PFSK-1 (cell line): Measurements from ENCODE around the gene PCDHA9.

Experiments used
- REST ChIP-seq, 2 experiments: IDR thresholded peaks; 2 replicates each; pipeline versions ENCODE4 v1.6.1 to v1.8.0; 2011 to 2012; ENCODE audit warnings: low read depth in 2 of 2, low read length in 2 of 2, control low read depth in 1 of 2, inconsistent platforms in 1 of 2, mild to moderate bottlenecking in 1 of 2, moderate library complexity in 1 of 2; ENCODE audit not compliant: insufficient read depth in 1 of 2
- TAF1 ChIP-seq: IDR thresholded peaks from 2 replicates; pipeline ENCODE4 v1.6.1; 2012; ENCODE audit warnings: low read length, control low read depth, borderline replicate concordance; ENCODE audit not compliant: insufficient read depth

GRCh38 chr5:140821375-140822280 lies 26.6 kb upstream of the PCDHA9 start, which contains the start of gene PCDHA5:
- no peak for TF ChIP-seq REST (IDR thresholded peaks at IDR 0.05; ENCODE audit: insufficient read depth in 1 of 2, low read depth in 2 of 2, low read length in 2 of 2)
- TF ChIP-seq TAF1, result no peak
